GM18861 (cell line): ENCODE results near the gene KRTAP19-3.
"Not testable (repeated sequence)": the region's sequence is repeated elsewhere in the genome, so short reads cannot be mapped to it uniquely, and the experiment has no call there.

Experiments used
- ATAC-seq: cut with Tn5 transposase; IDR thresholded peaks from one replicate; pipeline ENCODE4 v1.9.1; 2021; ENCODE audit not compliant: unreplicated experiment

The KRTAP19-3 gene

DNA sequence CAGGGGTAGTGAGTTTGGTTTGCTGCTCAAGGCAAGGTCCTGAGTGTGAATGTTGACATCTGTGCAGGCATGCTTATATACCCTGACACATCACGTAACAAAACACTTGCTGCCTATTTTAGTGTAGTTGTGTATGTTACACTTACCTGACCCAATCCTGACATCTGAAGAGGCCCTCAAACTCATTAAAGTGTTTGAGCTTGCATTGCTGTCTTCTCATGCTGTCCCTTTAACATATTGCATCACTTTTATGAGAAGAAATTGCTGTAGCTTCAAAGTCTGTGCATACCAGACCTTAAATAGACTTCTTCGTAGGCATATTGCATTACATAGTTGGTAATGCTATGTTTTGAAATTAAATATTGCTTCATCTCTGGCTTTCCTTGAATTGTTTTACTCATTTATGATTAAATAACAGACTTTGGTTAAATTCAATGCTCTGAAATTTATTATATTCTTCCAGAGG, at the start of gene KRTAP19-3:
TSS of gene KRTAP19-3 (minus strand) at position 51 of the 466 bp plus-strand sequence. CDS start 56 bp downstream, outside the sequence.
- no peak for ATAC-seq

DNA sequence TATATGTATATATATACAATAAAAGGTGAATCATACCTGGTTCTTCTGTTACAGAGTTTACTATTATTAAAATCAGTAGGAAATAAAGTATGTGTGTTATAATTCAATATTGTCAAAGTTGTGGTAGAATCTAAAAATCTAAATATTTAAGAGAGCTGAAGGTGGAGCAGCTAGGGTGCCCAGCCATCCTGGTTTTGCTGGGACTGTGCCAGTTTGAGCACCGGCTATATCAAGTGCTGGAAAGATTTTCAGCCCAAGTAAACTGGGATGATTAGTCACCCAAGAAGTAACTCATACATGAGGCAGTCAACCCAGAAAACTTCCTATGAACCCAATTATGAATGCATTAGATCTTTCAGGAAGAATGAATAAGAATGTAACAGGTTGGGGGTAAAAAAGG, 27.1 kb upstream of the KRTAP19-3 start:
- no peak for ATAC-seq

DNA sequence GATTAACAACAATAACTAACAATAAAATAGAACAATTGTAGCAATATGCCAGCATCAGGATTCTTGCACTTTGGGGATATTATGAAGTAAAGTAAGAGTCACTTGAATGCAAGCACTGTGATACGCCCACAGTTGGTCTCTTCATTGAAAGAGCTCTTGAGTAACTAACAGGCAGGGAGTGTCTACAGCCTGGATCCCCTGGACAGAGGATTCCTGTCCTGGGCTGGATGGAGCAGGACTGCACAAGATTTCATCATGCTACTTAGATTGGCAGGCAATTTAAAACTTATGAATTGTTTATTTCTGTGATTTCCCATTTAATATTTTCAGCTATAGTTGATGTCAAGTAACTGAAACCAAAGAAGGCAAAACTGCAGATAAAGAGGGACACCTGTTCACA, 23.9 kb upstream of the KRTAP19-3 start:
- no peak for ATAC-seq

DNA sequence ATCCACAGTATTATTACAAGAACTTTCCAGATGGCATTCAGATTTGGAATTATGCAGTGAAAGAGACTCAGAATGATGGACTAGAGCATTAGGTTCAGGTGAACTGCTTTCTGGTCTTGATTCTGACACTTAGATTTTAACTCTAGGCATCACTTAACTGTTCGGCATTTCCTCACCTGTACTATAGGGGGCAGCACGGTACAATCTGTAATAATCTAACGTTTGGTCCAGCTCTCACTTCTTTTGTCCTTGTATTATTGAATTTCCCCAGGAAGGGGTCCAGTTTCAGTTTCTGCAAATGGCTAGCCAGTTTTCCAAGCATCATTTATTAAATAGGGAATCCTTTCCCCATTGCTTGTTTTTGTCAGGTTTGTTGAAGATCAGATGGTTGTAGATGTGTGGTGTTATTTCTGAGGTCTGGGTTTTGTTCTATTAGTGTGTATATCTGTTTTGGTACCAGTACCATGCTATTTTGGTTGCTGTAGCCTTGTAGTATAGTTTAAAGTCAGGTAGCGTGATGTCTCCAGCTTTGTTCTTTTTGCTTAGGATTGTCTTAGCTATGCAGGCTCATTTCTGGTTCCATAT, 13.9 kb upstream of the KRTAP19-3 start:
- not testable (repeated sequence) for ATAC-seq

DNA sequence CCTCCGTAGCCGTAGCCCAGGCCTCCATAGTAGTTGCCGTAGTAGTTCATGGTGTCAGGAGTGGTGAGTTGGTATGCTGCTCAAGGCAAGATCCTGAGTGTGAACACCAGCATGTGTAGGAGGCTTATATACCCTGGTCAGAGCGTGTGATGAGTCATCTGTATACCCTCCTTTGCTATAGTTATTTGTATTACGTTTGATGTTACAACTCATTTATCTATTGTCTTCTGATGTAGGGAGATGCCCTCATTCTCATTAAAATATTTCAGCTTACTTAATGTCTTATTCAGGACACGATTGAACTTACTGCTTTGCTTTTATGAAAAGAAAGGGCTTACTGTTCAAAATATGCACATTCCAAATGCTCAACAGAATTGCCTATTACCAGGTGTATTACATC, 10.2 kb upstream of the KRTAP19-3 start, which contains the start of gene KRTAP19-5:
TSS of gene KRTAP19-5 (minus strand) at position 101 of the 400 bp plus-strand sequence. CDS start at position 50, 51 bp downstream.
- ATAC-seq = no peak

DNA sequence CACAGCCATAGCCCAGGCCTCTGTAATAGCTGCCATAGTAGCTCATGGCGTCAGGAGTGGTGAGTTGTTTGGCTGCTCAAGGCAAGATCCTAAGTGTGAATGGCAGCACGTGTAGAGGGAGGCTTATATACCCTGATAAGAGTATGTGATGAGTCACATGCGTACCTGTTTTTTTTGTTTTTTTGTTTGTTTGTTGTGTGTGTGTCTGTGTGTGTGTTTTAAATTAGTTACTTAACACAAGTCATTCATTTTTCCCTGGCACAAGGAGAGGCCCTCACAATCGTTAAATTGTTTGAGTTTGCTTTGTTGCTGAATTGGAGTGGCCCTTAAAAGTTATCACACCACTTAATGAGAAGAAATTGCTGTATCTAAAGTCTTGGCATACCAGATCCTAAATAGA, 5.3 kb upstream of the KRTAP19-3 start, which contains the start of gene KRTAP19-4:
TSS of gene KRTAP19-4 (minus strand) at position 101 of the 400 bp plus-strand sequence. CDS start at position 46, 55 bp downstream.
- no peak for ATAC-seq

DNA sequence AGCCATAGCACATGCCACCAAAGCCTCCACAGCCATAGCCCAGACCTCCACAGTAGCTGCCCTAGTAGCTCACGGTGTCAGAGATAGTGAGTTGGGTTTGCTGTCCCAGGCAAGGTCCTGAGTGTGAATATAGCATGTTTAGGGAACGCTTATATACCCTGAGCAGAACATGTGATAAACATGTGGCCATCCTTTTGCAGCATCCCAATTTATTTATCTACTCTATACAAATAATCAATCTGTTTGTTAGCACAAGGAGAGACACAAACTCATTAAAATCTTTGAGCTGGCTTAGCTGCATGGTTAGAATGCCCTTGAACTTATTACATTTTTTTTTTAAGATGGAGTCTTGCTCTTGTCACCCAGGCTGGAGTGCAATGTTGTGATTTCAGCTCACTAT, 4.5 kb downstream of the KRTAP19-3 start, which contains the start of gene KRTAP19-2:
TSS of gene KRTAP19-2 (minus strand) at position 101 of the 400 bp plus-strand sequence. CDS start at position 13, 88 bp downstream.
- no peak for ATAC-seq

DNA sequence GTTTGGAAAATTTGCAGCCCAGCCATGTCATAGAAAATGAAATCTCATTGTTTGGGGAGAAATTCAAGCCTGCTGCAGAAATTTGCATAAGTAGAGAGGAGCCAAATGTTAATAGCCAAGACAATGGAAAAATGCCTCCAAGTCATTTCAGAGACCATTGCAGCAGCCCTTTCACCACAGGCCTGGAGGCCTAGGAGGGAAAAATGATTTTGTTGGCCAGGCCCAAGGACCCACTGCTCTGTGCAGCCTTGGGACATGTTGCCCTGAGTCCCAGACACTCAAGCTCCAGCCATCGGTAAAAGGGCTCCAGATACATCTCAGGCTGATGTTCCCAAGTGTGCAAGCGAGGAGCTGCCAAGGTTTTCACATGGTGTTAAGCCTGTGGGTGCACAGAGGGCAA, 5.6 kb downstream of the KRTAP19-3 start:
- ATAC-seq = no peak

DNA sequence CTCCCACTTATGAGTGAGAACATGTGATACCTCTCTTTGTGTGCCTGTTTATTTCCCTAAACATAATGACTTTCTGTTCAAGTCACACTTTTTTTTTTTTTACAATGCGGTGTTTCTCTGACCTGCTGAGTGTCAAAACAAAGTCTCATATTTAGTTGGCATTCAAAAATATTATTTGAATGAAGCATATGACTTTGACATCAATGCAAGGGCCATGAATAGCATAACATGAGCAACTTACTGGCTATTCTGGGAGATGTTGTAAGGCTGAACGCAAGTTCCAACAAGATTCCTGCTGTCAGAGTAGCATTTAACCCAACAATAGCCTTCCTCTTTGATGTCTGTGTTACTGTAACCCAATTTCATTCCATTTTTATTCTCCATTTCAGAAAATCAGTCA, 9.7 kb downstream of the KRTAP19-3 start:
- ATAC-seq = no peak

DNA sequence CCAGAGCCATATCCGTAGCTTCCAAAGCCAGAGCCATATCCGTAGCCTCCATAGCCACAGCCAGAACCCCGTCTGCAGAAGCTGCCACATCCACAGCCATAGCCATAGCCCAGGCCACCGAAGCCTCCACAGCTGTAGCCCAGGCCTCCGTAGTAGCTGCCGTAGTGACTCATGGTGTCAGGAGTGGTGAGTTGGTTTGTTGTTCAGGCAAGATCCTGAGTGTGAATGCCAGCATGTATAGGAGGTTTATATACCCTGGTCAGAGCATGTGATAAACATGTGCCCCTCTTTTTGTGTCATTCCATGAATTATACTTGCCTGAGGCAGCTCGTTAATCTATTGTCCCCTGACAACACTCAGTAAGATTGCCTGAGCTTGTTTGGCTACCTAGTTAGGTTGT, 11.7 kb downstream of the KRTAP19-3 start, which contains the start of gene KRTAP19-1:
TSS of gene KRTAP19-1 (minus strand) at position 223 of the 400 bp plus-strand sequence. CDS start at position 173, 50 bp downstream.
- no peak for ATAC-seq

DNA sequence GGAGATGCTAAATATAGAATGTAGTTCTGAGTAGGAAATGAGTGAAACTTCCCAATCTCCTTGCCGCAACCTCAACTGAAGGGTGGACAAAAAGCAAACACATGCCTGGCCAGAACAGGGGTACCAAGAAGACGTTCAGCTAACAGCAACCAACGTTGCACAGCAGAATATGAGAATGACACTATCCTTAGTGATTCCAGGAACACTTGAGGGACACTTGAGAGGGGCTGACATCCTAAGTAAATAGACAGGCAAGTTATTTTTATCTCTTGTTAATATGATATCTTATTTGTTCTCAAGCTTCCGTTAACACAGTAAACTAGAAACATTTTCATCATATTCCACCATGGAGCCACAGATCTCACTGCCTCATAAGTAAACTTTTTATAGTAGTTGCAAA, 12.6 kb downstream of the KRTAP19-3 start:
- ATAC-seq = no peak

DNA sequence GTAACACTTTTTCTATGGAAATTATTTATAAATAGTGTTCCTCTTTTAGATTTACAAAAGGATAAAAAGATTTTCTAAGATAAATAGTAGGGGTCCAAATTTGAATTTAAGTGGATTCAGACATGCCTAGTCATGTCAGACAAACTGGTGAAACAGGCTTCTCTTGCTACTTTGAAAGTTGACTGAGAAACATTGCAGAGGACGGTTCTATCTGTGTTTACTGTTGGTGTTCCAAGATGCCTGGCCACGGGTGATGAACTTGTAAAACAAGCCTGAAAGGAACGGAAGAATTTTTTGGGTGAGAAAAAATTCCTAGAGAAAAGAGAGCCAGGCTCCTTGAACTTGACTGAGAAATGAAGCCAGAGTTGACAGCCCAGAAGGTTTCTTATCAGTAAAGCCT, 13.8 kb downstream of the KRTAP19-3 start:
- no peak for ATAC-seq

DNA sequence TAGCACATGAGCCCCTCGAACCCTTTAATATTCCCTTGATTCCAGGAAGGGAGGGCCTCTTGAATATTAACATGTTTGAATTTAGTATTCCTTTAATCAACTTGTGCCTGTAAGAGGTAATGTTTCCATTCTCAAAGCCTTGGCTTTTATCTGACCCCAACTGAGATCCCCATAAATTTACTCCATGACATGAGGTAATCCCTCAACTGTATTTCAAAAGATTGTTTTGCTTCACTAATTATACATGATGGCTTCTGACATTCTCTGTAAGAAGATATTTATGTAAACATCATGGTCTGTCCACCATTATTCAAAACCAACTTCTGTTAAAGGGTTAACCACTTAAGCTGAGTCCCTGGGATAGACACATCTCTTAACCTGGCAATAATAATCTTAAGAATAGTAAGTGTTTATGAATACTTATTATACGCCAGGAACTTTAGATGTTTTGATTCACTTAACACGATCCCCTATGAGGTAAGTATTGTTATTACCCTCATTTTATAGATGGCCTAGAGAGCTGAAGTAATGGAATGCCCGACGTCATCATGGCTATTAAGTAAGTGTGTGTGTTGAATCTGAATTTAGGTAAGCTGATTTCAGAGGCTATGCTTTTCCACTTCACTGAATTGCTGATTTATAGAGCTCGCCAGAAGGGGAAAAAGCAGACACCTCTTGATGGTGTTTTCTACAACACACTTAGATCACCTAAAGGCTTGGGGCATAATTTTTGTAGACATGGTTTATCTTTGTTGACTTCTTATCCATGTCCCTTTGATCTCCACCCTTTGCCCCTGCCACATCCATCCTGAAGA, 22.7 kb downstream of the KRTAP19-3 start:
- no peak for ATAC-seq

DNA sequence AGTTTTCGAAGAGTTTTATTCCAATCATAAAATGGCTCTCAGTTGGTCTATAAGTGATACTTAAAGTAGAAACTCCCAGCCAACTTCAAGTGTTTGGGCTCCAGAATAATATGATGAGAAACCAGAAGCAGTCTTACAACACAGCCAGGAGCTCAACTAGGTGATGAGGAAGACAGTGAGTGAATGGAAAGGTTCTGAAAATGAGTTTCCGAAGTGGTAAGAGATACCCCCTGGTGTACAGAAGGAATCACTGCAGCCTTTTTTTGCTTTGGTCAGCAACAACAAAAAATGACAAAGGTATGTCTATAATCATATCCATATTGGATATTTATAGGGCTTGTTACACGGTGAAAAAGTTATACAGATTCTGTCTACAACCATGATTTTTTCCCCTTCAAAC, 28.1 kb downstream of the KRTAP19-3 start:
- no peak for ATAC-seq

DNA sequence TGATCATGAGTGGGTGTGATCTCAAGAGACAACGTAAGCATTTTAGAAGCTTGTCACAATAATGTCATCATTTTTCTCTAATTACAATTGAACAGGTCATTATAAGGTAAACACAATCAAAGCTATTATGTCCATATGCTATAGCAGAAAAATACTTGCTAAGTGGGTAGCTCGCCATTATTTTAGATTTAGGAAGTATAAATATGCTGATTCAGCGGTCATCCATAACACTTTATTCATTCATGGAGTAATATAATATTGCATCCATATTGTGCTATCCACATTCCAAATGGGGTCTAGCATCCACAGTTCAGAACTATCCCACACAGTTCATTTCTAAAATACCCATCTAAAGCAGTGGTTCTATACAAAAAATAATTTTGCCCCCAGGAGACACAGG, 43.3 kb downstream of the KRTAP19-3 start:
- no peak for ATAC-seq

DNA sequence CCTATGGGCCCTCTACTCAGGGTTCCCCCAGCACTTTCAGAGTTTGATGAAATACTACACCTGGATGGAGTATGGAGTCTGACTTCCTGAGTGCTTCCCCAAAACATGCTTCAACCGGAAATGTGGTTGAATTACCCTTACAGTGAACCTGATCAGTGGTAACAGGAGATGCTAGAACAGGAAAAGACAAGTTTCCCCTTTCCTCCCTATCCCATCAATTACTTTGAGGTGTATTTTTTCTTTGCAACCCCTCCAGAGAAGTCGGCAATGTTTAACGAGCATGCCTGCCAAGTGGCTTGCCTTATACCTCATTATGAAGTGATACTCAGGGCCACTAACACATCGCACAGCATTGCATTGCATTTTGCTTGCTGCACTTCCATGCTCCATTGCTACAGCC, 44.8 kb downstream of the KRTAP19-3 start:
- no peak for ATAC-seq

DNA sequence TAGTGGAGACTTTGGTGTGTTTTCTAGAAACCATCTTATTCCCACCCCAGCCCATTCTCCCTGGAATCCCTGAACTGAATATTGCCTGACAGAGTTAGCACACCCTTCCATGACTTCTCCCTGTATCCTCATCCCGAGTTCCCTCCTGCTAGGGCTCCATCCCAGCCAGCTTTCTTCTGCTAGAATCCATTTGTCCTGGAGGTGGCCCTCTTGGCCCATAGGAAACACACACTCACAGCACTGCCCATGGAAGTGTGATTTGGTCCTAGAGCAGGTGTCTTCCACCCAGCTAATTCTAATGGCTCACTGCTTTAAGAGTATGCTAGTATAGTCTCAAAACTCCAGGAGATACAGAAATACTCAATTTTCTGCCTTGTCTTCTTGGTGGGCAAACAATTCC, 47.6 kb downstream of the KRTAP19-3 start:
- ATAC-seq = no peak

DNA sequence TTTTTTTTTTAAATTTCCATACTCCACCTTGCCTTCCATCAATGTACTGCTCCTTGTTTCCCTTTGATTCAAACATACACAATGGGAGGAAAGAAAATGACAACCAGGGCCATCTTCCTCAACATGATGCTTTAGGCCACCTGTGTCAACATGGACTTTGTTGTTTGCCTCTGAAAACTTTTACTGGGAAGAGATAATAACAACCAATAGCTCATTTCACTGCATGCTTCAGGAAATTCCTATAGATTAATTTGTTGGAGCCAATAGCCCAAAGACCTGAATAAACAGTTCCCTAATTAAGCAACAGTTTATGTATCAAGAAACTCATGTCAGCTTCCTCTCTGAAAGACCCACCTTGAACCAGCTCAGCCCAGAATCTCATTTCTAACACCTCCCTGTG, 48.6 kb downstream of the KRTAP19-3 start:
- no peak for ATAC-seq
